K562 (cell line): Measurements from ENCODE around the gene OVOL2. TPM values are rescaled to one million over a fixed set of nuclear protein-coding genes. Genes with fewer than 3 reads are reported as not detected.

Source experiments
- ATAC-seq: fragments of 200-7000 bp; cut with Tn5 transposase; 3 replicates; pipeline ENCODE4 v1.9.1; 2020; ENCODE audit warnings: moderate library complexity
- BruUV-seq: library from RNA; stranded (reverse); fragments of 400-500 nt; replicated peaks from 2 replicates; lab custom pipeline; 2021; lab: Mats Ljungman, UMichigan
- CTCF ChIA-PET: fragments of 300-600 bp; formaldehyde crosslinking; extraction: SDS; loops from one replicate; lab custom pipeline; 2021; ENCODE audit warnings: low intra/inter-chr PET ratio; lab: Yijun Ruan, JAX
- POLR2A ChIA-PET: fragments of 300-600, 350-650 bp; sonication (Branson Sonifier 250); formaldehyde crosslinking; extraction: SDS; loops from one replicate; lab custom pipeline; 2021; ENCODE audit warnings: antibody characterized with exemption, inconsistent platforms; lab: Yijun Ruan, JAX
- DNase-seq, 4 experiments: peaks; one replicate each; pipeline versions ENCODE4 v3.0.0 to v3.0.0-alpha.2; 2011 to 2018; ENCODE audit warnings: low spot score in 3 of 4, mixed read lengths in 3 of 4; ENCODE audit errors: extremely low read depth in 1 of 4
- FAIRE-seq: peaks from 2 replicates; lab custom pipeline; 2011; peaks lifted over from hg19 to GRCh38; lab: Jason Lieb, UNC
- H2AFZ ChIP-seq: 2 replicates; pipeline ENCODE4 v1.6.0; 2011; ENCODE audit warnings: low read depth, low read length, control low read depth, inconsistent platforms
- H3K27ac ChIP-seq: fragments of 200-600 bp; 3 replicates; pipeline ENCODE4 v1.8.0; 2011; ENCODE audit warnings: low read depth, mild to moderate bottlenecking, control low read depth, inconsistent platforms, low read length, moderate library complexity, mixed read lengths; ENCODE audit errors: extremely low read depth
- H3K27me3 ChIP-seq, 2 experiments: fragments of 300-600 bp in 1 of 2; 2 replicates in 1 of 2; 3 replicates in 1 of 2; pipeline versions ENCODE4 v1.6.0 to v1.8.0; 2011; ENCODE audit warnings: inconsistent platforms in 2 of 2, low read length in 2 of 2, mild to moderate bottlenecking in 1 of 2, mixed read lengths in 1 of 2, moderate library complexity in 1 of 2; ENCODE audit not compliant: control insufficient read depth in 2 of 2, insufficient read depth in 2 of 2
- H3K36me3 ChIP-seq: fragments of 300-600 bp; 3 replicates; pipeline ENCODE4 v1.8.0; 2011; ENCODE audit warnings: mild to moderate bottlenecking, low read length, inconsistent platforms; ENCODE audit not compliant: control insufficient read depth, insufficient read depth
- H3K4me1 ChIP-seq, 2 experiments: fragments of 200-600 bp in 1 of 2; replicated peaks in 1 of 2; 2 replicates in 1 of 2; 3 replicates in 1 of 2; pipeline versions ENCODE4 v1.5.1 to v1.8.0; 2011; ENCODE audit warnings: inconsistent platforms in 2 of 2, low read length in 2 of 2, mild to moderate bottlenecking in 1 of 2, mixed read lengths in 1 of 2, moderate library complexity in 1 of 2; ENCODE audit not compliant: control insufficient read depth in 2 of 2, insufficient read depth in 2 of 2
- H3K4me2 ChIP-seq: 2 replicates; pipeline ENCODE4 v1.6.1; 2011; ENCODE audit warnings: low read length, control low read depth, inconsistent platforms, mixed read lengths; ENCODE audit not compliant: insufficient read depth
- H3K4me3 ChIP-seq: fragments of 200-600 bp; sonication (generic), shearing (Covaris generic); 2 replicates; pipeline ENCODE4 v1.5.1; 2016; ENCODE audit warnings: control low read depth, inconsistent platforms
- H3K79me2 ChIP-seq: fragments of 200-600 bp; 3 replicates; pipeline ENCODE4 v1.8.0; 2011; ENCODE audit warnings: low read length, inconsistent platforms; ENCODE audit not compliant: control insufficient read depth, insufficient read depth
- H3K9ac ChIP-seq, 2 experiments: 2 replicates each; pipeline versions ENCODE4 v1.6.0 to v1.6.1; 2011; ENCODE audit warnings: low read depth in 2 of 2, low read length in 2 of 2, control low read depth in 1 of 2, inconsistent platforms in 1 of 2, mild to moderate bottlenecking in 1 of 2, mixed read lengths in 1 of 2; ENCODE audit not compliant: insufficient read depth in 1 of 2
- H3K9me1 ChIP-seq: one replicate; pipeline ENCODE4 v1.6.0; 2011; ENCODE audit warnings: inconsistent platforms, mild to moderate bottlenecking, low read length, moderate library complexity; ENCODE audit not compliant: control insufficient read depth, insufficient read depth
- H3K9me3 ChIP-seq: replicated peaks from 2 replicates; pipeline ENCODE4 v1.5.1; 2011; ENCODE audit warnings: low read depth, low read length, inconsistent platforms; ENCODE audit not compliant: control insufficient read depth, insufficient read depth
- H4K20me1 ChIP-seq: replicated peaks from 2 replicates; pipeline ENCODE4 v1.6.1; 2011; ENCODE audit warnings: low read length, inconsistent platforms, mixed read lengths; ENCODE audit not compliant: control insufficient read depth, insufficient read depth
- TSHZ1 ChIP-seq: fragments of 250-450 bp; sonication (Bioruptor Pico); IDR thresholded peaks from 2 replicates; pipeline ENCODE4 v1.4.0; 2020; ENCODE audit warnings: mild to moderate bottlenecking, moderate library complexity
- ZC3H11A ChIP-seq: IDR thresholded peaks from 2 replicates; pipeline ENCODE4 v1.6.1; 2012; ENCODE audit warnings: low read depth, low read length, improper control_type of control experiment
- WGBS: fragments of 100-300 bp; shearing (Covaris generic); methylation state at CpG from one replicate; pipeline ENCODE4 v1.1.6; 2016; ENCODE audit warnings: low coverage, mixed read lengths; ENCODE audit not compliant: insufficient coverage; ENCODE audit errors: missing lambda C conversion rate; 5-methylcytosine and 5-hydroxymethylcytosine counted together
- in situ Hi-C: fragments of 300-500 bp; cut with MboI; formaldehyde crosslinking; loops from 4 replicates; pipeline ENCODE4 v1.15.0; 2018; ENCODE audit warnings: inconsistent platforms, mixed read lengths
- intact Hi-C: fragments of 100-400 bp; cut with micrococcal nuclease; formaldehyde crosslinking; loops from 2 replicates; pipeline ENCODE4 v1.14.2; 2022
- polyA plus RNA-seq, 8 experiments: library from polyadenylated mRNA; depleted of rRNA in 4 of 8; stranded (reverse) in 5 of 8; unstranded in 3 of 8; fragments of >200 nt; fragmentation: Nextera tagmentation in 2 of 8; fragmentation: Illumina TruSeq in 1 of 8; extraction: Ambion mirVana in 2 of 8; extraction: Trizol in 1 of 8; gene quantifications; 2 replicates each; pipeline versions ENCODE4 v1.2.1 to v1.2.3, GENCODE V29; 2011 to 2014; ENCODE audit warnings: inconsistent platforms in 1 of 8, missing spikeins in 1 of 8
- total RNA-seq, 7 experiments: library from RNA; depleted of rRNA in 6 of 7; stranded (reverse); fragments of >200 nt in 6 of 7; fragmentation: Illumina TruSeq in 2 of 7; extraction: Trizol in 2 of 7; gene quantifications; 2 replicates each; pipeline versions ENCODE4 v1.2.1 to v1.2.3, GENCODE V29; 2011 to 2021; ENCODE audit warnings: low replicate concordance in 1 of 7
- TF ChIP-seq, protein P1 (sequence below), 3 experiments: IDR thresholded peaks in 2 of 3; conservative IDR thresholded peaks in 1 of 3; 2 replicates each; pipeline ENCODE4 v1.5.1; 2011 to 2012; ENCODE audit warnings: low read length in 3 of 3, mild to moderate bottlenecking in 3 of 3, control low read depth in 2 of 3, improper control_type of control experiment in 1 of 3, inconsistent platforms in 1 of 3, low read depth in 1 of 3, mixed read lengths in 1 of 3, moderate library complexity in 1 of 3; ENCODE audit not compliant: insufficient read depth in 2 of 3
- TF ChIP-seq, protein P2 (sequence below), 2 experiments: fragments of 450-650 bp; IDR thresholded peaks; 2 replicates each; pipeline ENCODE4 v1.6.1; 2016; ENCODE audit warnings: mild to moderate bottlenecking in 2 of 2, borderline replicate concordance in 1 of 2, low read depth in 1 of 2, moderate library complexity in 1 of 2

OVOL2 gene
- total and polyA plus RNA-seq, 9 of the 15 experiments (the other 6 are each of a cell fraction or from before 2014, with no cell fraction given) = not detected

DNA sequence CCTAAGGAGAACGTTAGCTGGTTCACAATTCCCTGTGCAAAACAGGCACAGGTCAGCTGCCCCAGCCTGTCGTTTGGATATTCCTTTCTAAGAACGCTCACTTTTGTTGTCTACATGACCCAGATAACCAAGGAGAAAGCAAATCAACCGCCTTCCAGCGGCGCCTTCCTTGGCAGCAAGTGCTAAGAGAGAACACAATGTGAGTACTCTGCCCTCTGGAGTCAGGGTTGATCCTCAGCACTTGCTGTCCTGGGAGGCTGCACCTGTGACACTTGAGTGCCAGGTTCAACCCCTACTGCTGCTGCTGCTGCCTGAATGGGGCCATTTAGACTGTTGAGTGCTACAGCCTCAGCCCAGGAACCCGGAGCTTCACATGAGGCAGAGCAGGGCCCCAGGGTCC is 36.8 kb downstream of the OVOL2 start:
- CTCF ChIA-PET = no interaction called here

More for the DNA sequence above, 36.8 kb downstream of the OVOL2 start:
- TF ChIP-seq, protein P1, sequence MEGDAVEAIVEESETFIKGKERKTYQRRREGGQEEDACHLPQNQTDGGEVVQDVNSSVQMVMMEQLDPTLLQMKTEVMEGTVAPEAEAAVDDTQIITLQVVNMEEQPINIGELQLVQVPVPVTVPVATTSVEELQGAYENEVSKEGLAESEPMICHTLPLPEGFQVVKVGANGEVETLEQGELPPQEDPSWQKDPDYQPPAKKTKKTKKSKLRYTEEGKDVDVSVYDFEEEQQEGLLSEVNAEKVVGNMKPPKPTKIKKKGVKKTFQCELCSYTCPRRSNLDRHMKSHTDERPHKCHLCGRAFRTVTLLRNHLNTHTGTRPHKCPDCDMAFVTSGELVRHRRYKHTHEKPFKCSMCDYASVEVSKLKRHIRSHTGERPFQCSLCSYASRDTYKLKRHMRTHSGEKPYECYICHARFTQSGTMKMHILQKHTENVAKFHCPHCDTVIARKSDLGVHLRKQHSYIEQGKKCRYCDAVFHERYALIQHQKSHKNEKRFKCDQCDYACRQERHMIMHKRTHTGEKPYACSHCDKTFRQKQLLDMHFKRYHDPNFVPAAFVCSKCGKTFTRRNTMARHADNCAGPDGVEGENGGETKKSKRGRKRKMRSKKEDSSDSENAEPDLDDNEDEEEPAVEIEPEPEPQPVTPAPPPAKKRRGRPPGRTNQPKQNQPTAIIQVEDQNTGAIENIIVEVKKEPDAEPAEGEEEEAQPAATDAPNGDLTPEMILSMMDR (IDR thresholded peaks at IDR 0.05 in 2 of 3, conservative IDR thresholded peaks at IDR 0.05 in 1 of 3; ENCODE audit: insufficient read depth in 2 of 3, low read depth in 1 of 3, low read length in 3 of 3) = peak in 2 of 3 experiments; percentile 4 to 9; a peak in 1 of 6 replicates
- no peak for TF ChIP-seq TSHZ1 (CRISPR knock-in tag)
- TF ChIP-seq, protein P2, sequence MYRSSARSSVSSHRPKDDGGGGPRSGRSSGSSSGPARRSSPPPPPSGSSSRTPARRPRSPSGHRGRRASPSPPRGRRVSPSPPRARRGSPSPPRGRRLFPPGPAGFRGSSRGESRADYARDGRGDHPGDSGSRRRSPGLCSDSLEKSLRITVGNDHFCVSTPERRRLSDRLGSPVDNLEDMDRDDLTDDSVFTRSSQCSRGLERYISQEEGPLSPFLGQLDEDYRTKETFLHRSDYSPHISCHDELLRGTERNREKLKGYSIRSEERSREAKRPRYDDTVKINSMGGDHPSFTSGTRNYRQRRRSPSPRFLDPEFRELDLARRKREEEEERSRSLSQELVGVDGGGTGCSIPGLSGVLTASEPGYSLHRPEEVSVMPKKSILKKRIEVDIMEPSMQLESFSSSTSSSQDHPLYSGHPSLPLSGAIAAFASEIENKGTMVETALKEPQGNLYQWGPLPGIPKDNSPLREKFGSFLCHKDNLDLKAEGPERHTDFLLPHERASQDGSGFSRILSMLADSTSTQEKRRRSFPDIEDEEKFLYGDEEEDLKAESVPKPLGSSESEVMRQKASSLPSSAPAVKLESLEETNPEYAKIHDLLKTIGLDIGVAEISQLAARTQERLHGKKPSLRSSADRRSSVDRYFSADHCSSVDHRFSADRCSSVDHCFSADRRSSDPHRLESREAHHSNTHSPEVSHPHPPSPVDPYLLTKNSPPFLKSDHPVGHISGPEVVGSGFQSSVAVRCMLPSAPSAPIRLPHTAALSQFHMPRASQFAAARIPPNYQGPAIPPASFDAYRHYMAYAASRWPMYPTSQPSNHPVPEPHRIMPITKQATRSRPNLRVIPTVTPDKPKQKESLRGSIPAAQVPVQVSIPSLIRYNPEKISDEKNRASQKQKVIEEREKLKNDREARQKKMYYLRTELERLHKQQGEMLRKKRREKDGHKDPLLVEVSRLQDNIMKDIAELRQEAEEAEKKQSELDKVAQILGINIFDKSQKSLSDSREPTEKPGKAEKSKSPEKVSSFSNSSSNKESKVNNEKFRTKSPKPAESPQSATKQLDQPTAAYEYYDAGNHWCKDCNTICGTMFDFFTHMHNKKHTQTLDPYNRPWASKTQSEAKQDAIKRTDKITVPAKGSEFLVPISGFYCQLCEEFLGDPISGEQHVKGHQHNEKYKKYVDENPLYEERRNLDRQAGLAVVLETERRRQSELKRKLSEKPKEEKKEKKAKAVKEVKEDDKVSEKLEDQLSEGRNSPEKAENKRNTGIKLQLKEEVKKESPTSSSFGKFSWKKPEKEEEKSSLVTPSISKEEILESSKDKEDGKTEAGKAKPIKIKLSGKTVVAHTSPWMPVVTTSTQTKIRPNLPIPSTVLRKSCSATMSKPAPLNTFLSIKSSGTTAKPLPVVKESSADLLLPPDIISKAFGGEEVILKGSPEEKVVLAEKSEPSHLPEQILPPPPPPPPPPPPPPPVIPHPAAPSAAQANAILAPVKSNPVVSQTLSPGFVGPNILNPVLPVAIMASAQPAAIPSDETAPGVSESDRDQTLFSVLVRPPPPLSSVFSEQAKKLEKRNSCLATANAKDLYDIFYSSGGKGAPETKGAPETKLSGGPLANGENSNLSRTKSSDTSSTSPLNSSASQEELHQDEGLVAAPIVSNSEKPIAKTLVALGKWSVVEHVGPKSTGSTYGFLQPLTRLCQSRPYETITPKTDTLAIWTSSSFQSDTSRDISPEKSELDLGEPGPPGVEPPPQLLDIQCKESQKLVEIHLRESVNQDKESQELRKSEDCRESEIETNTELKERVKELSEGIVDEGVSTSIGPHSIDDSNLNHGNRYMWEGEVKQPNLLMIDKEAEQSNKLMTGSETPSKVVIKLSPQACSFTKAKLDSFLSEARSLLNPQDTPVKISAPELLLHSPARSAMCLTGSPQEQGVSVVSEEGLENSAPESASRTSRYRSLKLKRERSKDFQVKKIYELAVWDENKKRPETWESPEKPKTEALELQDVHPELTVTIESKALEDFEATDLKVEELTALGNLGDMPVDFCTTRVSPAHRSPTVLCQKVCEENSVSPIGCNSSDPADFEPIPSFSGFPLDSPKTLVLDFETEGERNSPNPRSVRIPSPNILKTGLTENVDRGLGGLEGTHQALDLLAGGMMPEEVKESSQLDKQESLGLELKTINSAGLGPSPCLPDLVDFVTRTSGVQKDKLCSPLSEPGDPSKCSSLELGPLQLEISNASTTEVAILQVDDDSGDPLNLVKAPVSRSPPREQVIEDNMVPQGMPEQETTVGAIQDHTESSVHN (IDR thresholded peaks at IDR 0.05; ENCODE audit: borderline replicate concordance in 1 of 2, low read depth in 1 of 2) = no peak
- no peak for TF ChIP-seq ZC3H11A
- Histone ChIP-seq H3K9me3 (no peaks in the 10 kb centered on the region), H3K9me1 (no peaks in the 10 kb centered on the region), H3K9ac (no peak overlapping the region), H3K4me3 (no peak overlapping the region), H4K20me1 (no peaks in the 10 kb centered on the region), H3K4me1 (no peaks in the 10 kb centered on the region; a peak in 1 of 5 replicates), H3K27ac (no peak overlapping the region), H2AFZ (no peak overlapping the region), H3K36me3 (no peaks in the 10 kb centered on the region), H3K4me2 (no peak overlapping the region), H3K79me2 (no peaks in the 10 kb centered on the region), H3K27me3 (peaks cover 0 to 17% of the 10 kb centered on the region in 2 experiments; a peak in 2 of 5 replicates)
- 0% methylated on average over 7 of the region's 7 CpGs for WGBS
- FAIRE-seq (no peak), DNase-seq (no peak), ATAC-seq (peak; percentile 43; the same call in 1 of the 3 replicates)
- BruUV-seq = no TSS peak
- in situ Hi-C loops = no loop called here
- intact Hi-C loops = no loop called here
- POLR2A ChIA-PET = interaction anchor here (0.7 kb wide), 1 partner anchor 18 kb away, joined by 3 read pairs; no protein-coding TSS in a partner anchor
